ENCODE results near the gene GNG7.

GRCh38 chr19:2527686-2528085 lies 174.8 kb downstream of the GNG7 start:
- no peak for TF ChIP-seq POLR2A (IDR thresholded peaks at IDR 0.05)
- no peak for TF ChIP-seq CTCF (IDR thresholded peaks at IDR 0.05)
- TF ChIP-seq POLR2AphosphoS5 (IDR thresholded peaks at IDR 0.05), result no peak
